ENCODE data around the gene PDGFA. TPM values are rescaled to one million over a fixed set of nuclear protein-coding genes. Genes with fewer than 3 reads are reported as not detected.

The PDGFA gene
- total RNA-seq, 1 donor from 2014 or later = 31.2 TPM

DNA sequence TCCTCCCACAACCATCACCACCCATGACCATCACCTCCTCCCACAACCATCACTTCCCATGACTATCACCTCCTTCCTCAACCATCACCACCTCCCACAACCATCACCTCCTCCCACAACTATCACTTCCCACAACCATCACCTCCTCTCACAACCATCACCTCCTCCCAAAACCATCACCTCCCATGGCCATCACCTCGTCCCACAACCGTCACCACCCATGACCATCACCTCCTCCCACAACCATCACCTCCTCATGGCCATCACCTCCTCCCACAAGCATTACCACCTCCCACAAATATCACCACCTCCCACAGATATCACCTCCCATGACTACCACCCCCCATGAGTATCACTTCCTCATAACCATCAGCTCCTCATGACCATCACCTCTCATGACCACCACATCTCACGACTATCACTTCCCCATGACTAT is 52.2 kb downstream of the PDGFA start:
- intact Hi-C loops (cut with DNase I) = no loop called here
- no peaks in the 10 kb centered on the region for H3K27me3 ChIP-seq
- no peak overlapping the region for H3K4me3 ChIP-seq
- TF ChIP-seq, protein P1, sequence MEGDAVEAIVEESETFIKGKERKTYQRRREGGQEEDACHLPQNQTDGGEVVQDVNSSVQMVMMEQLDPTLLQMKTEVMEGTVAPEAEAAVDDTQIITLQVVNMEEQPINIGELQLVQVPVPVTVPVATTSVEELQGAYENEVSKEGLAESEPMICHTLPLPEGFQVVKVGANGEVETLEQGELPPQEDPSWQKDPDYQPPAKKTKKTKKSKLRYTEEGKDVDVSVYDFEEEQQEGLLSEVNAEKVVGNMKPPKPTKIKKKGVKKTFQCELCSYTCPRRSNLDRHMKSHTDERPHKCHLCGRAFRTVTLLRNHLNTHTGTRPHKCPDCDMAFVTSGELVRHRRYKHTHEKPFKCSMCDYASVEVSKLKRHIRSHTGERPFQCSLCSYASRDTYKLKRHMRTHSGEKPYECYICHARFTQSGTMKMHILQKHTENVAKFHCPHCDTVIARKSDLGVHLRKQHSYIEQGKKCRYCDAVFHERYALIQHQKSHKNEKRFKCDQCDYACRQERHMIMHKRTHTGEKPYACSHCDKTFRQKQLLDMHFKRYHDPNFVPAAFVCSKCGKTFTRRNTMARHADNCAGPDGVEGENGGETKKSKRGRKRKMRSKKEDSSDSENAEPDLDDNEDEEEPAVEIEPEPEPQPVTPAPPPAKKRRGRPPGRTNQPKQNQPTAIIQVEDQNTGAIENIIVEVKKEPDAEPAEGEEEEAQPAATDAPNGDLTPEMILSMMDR (IDR thresholded peaks at IDR 0.05) = no peak
- TF ChIP-seq POLR2AphosphoS5 (IDR thresholded peaks at IDR 0.05; ENCODE audit: insufficient read depth in 1 of 2, low read depth in 1 of 2) (no peak), POLR2A (IDR thresholded peaks at IDR 0.05) (no peak)
- no peaks in the 10 kb centered on the region for H3K9me3 ChIP-seq
- H3K36me3 ChIP-seq = no peaks in the 10 kb centered on the region
- DNase-seq (ENCODE audit: extremely low spot score in 2 of 2) = no peak
- peaks cover 28% of the 10 kb centered on the region for H3K4me1 ChIP-seq
- H3K27ac ChIP-seq = no peak overlapping the region

DNA sequence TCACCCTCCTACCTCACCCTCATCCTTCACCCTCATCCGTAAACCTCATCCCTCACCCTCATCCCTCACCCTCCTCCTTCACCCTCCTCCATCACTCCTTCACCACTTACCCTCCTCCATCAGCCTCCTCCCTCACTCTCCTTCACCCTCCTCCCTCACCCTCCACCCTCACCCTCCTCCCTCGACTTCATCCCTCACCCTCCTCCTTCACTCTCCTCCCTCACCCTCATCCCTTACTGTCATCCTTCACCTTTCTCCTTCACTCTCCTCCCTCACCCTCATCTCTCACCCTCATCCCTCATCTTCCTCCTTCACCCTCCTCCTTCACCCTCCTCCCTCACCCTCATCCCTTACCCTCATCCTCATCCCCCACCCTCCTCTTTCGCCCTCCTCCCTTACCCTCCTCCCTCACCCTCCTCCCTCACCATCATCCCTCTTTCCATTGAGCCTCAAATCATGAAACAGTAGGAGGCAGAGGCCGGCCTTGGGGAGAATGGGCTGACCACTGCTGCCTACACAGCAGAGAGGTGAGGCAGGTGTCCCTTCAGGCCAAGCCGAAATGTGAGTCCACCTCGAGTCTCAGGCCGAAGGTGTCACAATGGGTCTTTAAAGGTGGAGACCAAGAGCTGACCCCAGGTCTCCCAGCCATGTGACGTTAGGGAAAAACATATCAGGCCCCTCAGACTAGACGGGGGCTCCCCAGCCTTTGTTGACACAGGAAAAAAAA is 53.0 kb downstream of the PDGFA start:
- Histone ChIP-seq H3K4me3 (no peak overlapping the region), H3K36me3 (no peaks in the 10 kb centered on the region), H3K27me3 (no peaks in the 10 kb centered on the region), H3K4me1 (peaks cover 20% of the 10 kb centered on the region), H3K9me3 (no peaks in the 10 kb centered on the region), H3K27ac (no peak overlapping the region)
- intact Hi-C loops (cut with DNase I) = no loop called here
- TF ChIP-seq POLR2A (IDR thresholded peaks at IDR 0.05) (no peak), POLR2AphosphoS5 (IDR thresholded peaks at IDR 0.05; ENCODE audit: insufficient read depth in 1 of 2, low read depth in 1 of 2) (no peak)
- TF ChIP-seq, protein P1 (IDR thresholded peaks at IDR 0.05) = no peak
- no peak for DNase-seq (ENCODE audit: extremely low spot score in 2 of 2)

DNA sequence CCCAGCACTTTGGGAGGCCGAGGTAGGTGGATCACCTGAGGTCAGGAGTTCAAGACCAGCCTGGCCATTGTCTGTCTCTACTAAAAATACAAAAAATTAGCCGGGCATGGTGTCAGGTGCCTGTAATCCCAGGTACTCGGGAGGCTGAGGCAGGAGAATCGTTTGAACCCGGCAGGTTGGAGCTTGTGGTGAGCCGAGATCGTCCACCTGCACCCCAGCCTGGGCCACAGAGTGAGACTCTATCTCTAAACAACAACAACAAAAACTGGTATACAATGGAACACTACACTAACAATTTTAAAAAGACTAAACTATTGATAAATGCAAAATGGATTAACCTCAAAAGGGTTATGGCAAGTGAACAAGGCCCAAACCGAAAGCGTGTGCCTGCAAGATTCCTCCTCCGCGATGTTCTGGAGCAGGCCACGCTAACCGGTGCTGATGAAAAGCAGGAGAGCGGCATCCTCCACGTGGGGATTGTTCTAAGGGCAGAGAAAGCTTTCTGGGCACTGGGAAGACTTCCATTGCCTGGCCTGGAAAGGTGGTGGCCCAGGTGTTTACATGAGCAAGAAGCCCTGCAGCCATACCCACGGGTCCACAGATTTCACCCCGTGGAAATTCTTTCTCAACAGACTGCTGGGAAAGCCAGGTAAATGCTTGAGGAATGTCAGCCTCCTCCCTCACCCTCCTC is 53.8 kb downstream of the PDGFA start:
- Histone ChIP-seq H3K36me3 (no peaks in the 10 kb centered on the region), H3K4me1 (peaks cover 15% of the 10 kb centered on the region), H3K4me3 (no peak overlapping the region), H3K27ac (no peak overlapping the region), H3K27me3 (no peaks in the 10 kb centered on the region), H3K9me3 (no peaks in the 10 kb centered on the region)
- no peak for DNase-seq (ENCODE audit: extremely low spot score in 2 of 2)
- intact Hi-C loops (cut with DNase I) = no loop called here
- TF ChIP-seq, protein P1 (IDR thresholded peaks at IDR 0.05) = no peak
- no peak for TF ChIP-seq POLR2A (IDR thresholded peaks at IDR 0.05)
- no peak for TF ChIP-seq POLR2AphosphoS5 (IDR thresholded peaks at IDR 0.05; ENCODE audit: insufficient read depth in 1 of 2, low read depth in 1 of 2)

DNA sequence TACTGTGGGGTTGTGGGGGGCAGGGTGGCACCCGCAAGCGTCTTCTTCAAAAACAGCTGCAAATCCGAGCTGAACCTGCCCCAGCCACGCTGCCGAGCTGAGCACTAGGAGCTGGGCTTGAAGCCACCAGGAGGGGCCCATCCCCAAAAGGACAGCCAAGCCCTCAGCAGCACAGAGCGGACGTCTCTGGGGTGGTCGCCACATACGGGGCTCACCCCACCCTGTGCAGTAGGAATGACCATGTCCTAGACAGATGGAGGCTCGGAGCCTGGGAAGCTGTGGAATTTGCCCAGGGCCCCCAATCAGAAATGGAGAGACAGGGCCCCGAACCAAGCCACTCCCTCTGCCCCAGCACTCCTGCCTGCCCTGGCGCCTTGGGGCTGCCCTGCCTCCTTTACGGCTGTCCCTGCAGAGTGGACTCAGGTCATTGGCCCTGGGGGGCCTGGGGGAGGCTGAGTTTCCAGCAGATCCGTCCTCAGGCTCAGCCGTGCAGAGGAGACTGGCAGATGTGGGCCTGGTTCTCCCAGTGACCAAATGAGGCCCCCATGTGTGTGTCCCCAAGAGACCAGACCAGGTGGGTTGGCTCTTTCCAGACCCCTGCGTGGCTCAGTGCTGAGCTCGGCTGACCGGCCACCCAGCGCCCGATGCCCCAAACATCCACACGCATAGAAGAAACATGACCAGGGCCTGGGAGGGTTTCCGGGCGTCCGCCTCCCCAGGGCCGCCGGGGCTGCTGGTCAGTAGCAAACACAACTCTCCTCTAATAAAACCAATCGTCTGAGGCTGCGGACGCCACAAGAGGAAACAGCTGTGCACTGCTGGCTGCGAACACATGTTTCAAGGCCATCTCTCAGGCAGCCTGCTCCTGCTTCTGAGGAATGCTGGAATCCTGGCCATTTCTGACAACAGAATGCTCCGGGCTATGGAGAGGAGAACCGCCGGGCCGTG is 54.9 kb downstream of the PDGFA start:
- peaks cover 23% of the 10 kb centered on the region for H3K4me1 ChIP-seq
- intact Hi-C loops (cut with DNase I) = no loop called here
- TF ChIP-seq POLR2AphosphoS5 (IDR thresholded peaks at IDR 0.05; ENCODE audit: insufficient read depth in 1 of 2, low read depth in 1 of 2) (no peak), POLR2A (IDR thresholded peaks at IDR 0.05) (no peak)
- TF ChIP-seq, protein P1 (IDR thresholded peaks at IDR 0.05) = no peak
- no peak overlapping the region for H3K4me3 ChIP-seq
- H3K36me3 ChIP-seq = no peaks in the 10 kb centered on the region
- DNase-seq (ENCODE audit: extremely low spot score in 2 of 2) = no peak
- no peaks in the 10 kb centered on the region for H3K27me3 ChIP-seq
- no peaks in the 10 kb centered on the region for H3K9me3 ChIP-seq
- no peak overlapping the region for H3K27ac ChIP-seq
